Esophagus squamous epithelium (tissue), 4 donors: Measurements from ENCODE around the gene KLLN.

Experiments
- CTCF ChIP-seq, 6 experiments: fragments of 450-650 bp in 4 of 6; fragments of 200-600 bp in 2 of 6; sonication (generic) in 2 of 6; IDR thresholded peaks; one replicate each; pipeline ENCODE4 v1.5.1; 2016 to 2019; ENCODE audit warnings: antibody characterized with exemption in 6 of 6, mild to moderate bottlenecking in 4 of 6, moderate library complexity in 4 of 6
- POLR2A ChIP-seq, 4 donors: fragments of 450-650 bp; IDR thresholded peaks; one replicate each; pipeline ENCODE4 v1.6.1; 2017; ENCODE audit warnings: antibody characterized with exemption in 4 of 4, mild to moderate bottlenecking in 4 of 4, moderate library complexity in 3 of 4

- TF ChIP-seq CTCF (IDR thresholded peaks at IDR 0.05) (no peak), POLR2A (IDR thresholded peaks at IDR 0.05) (no peak)
Measured at GRCh38 chr10:87843714-87844113, 19.6 kb downstream of the KLLN start.
